Prostate gland (tissue), 2 donors: Measurements from ENCODE around the gene CFTR.

Experiments used
- POLR2A ChIP-seq: fragments of 450-650 bp; IDR thresholded peaks from one replicate; pipeline ENCODE4 v1.6.1; 2016; ENCODE audit warnings: antibody characterized with exemption, mild to moderate bottlenecking
- POLR2AphosphoS5 ChIP-seq: sonication (generic); formaldehyde crosslinking; IDR thresholded peaks from one replicate; pipeline ENCODE4 v1.6.1; 2017; ENCODE audit warnings: antibody characterized with exemption
- TF ChIP-seq, protein P1 (sequence below), 4 experiments: fragments of 200-600 bp in 2 of 4; fragments of 450-650 bp in 2 of 4; sonication (generic) in 2 of 4; IDR thresholded peaks; 1 replicate in 3 of 4; 2 replicates in 1 of 4; pipeline ENCODE4 v1.5.1; 2016 to 2019; ENCODE audit warnings: antibody characterized with exemption in 4 of 4, mild to moderate bottlenecking in 2 of 4, moderate library complexity in 2 of 4

DNA sequence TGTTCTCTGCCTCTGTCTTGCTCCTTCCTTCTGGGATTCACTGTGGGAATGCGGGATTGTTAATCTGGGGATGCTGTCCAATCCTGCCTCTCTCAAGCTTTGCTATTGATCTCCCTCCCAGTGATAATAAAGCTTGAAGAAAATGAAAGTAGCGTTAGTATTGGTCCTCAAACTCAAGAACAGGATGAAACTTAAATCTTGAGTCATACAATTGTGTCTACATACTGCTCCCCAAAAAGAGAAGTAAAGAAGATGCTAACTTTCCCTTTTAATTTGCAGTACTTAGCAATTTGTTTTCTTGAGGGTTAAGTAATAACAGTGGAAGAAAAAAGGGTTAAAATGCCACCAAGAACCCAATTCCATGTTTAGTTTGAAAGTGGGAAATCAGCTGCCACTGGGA, 13.6 kb downstream of the CFTR start:
- TF ChIP-seq, protein P1, sequence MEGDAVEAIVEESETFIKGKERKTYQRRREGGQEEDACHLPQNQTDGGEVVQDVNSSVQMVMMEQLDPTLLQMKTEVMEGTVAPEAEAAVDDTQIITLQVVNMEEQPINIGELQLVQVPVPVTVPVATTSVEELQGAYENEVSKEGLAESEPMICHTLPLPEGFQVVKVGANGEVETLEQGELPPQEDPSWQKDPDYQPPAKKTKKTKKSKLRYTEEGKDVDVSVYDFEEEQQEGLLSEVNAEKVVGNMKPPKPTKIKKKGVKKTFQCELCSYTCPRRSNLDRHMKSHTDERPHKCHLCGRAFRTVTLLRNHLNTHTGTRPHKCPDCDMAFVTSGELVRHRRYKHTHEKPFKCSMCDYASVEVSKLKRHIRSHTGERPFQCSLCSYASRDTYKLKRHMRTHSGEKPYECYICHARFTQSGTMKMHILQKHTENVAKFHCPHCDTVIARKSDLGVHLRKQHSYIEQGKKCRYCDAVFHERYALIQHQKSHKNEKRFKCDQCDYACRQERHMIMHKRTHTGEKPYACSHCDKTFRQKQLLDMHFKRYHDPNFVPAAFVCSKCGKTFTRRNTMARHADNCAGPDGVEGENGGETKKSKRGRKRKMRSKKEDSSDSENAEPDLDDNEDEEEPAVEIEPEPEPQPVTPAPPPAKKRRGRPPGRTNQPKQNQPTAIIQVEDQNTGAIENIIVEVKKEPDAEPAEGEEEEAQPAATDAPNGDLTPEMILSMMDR (IDR thresholded peaks at IDR 0.05) = no peak
- no peak for TF ChIP-seq POLR2A
- TF ChIP-seq POLR2AphosphoS5 = no peak
